ENCODE measurements around the gene SPZ1. TPM values are rescaled to one million over a fixed set of nuclear protein-coding genes. Genes with fewer than 3 reads are reported as not detected.

Gene SPZ1
- total and polyA plus RNA-seq, 2 of the 13 experiments (the other 11 are each of a cell fraction or from before 2014, with no cell fraction given), result not detected

GRCh38 chr5:80355686-80356085, 35.9 kb downstream of the SPZ1 start (continued):
- TF ChIP-seq ZNF407 (CRISPR knock-in tag; IDR thresholded peaks at IDR 0.05; ENCODE audit: not compliant biosample characterization) (no peak), ZBTB38 (CRISPR knock-in tag; IDR thresholded peaks at IDR 0.05) (no peak), ZNF816 (CRISPR knock-in tag; IDR thresholded peaks at IDR 0.05; ENCODE audit: borderline replicate concordance) (no peak), JUND (CRISPR knock-in tag; IDR thresholded peaks at IDR 0.05) (no peak), EP300 (IDR thresholded peaks at IDR 0.05; ENCODE audit: low read depth in 2 of 2, low read length in 2 of 2) (no peak), EP300 (CRISPR knock-in tag; IDR thresholded peaks at IDR 0.05; ENCODE audit: borderline replicate concordance) (no peak), ZNF614 (CRISPR knock-in tag; IDR thresholded peaks at IDR 0.05; ENCODE audit: borderline replicate concordance) (no peak), ELF1 (CRISPR knock-in tag; IDR thresholded peaks at IDR 0.05) (no peak), ZBTB20 (CRISPR knock-in tag; IDR thresholded peaks at IDR 0.05; ENCODE audit: borderline replicate concordance, low read depth) (no peak), NFKBIZ (CRISPR knock-in tag; IDR thresholded peaks at IDR 0.05) (no peak)

Measured in HepG2 (cell line).